Cardiac fibroblast (primary cell): ENCODE data around the gene ZNF830.

Experiments
- DNase-seq, 2 donors: peaks; one replicate each; pipeline versions ENCODE4 v3.0.0 to v3.0.0-alpha.2; 2010; ENCODE audit warnings: low read depth in 2 of 2
- H3K4me3 ChIP-seq, 2 donors: replicated peaks in 1 of 2; 1 replicate in 1 of 2; 2 replicates in 1 of 2; pipeline ENCODE4 v1.5.1; 2011; ENCODE audit warnings: low read depth in 2 of 2, low read length in 2 of 2, mild to moderate bottlenecking in 2 of 2, moderate library complexity in 1 of 2
- CTCF ChIP-seq: IDR thresholded peaks from one replicate; pipeline ENCODE4 v1.5.1; 2011; ENCODE audit warnings: low read depth, mild to moderate bottlenecking, low read length, inconsistent platforms

Gene ZNF830

GRCh38 chr17:34961093-34961911, at the start of gene ZNF830, which contains the start of gene CCT6B:
ZNF830 (plus strand) TSS chr17:34961540; CDS start chr17:34961567, 27 bp downstream.
CCT6B (minus strand) TSS chr17:34961460; CDS start chr17:34961393, 67 bp downstream.
- peak within 1 kb of the TSS; percentile 94 to 99 for H3K4me3 ChIP-seq
- TF ChIP-seq CTCF, result no peak
- peak; percentile 96 to 97 for DNase-seq

- TF ChIP-seq CTCF, result no peak
- no peak overlapping the region for H3K4me3 ChIP-seq
- DNase-seq, result no peak
Measured at GRCh38 chr17:34913001-34913400, 48.3 kb upstream of the ZNF830 start.

GRCh38 chr17:34916120-34916519, 45.2 kb upstream of the ZNF830 start:
- no peak for DNase-seq
- TF ChIP-seq CTCF, result no peak
- no peak overlapping the region for H3K4me3 ChIP-seq

GRCh38 chr17:34917381-34917780, 44.0 kb upstream of the ZNF830 start:
- H3K4me3 ChIP-seq, result no peak overlapping the region
- TF ChIP-seq CTCF, result no peak
- no peak for DNase-seq

- TF ChIP-seq CTCF, result no peak
Measured at GRCh38 chr17:34920676-34921075, 40.7 kb upstream of the ZNF830 start.

GRCh38 chr17:34926661-34927060, 34.7 kb upstream of the ZNF830 start:
- no peak for DNase-seq
- TF ChIP-seq CTCF, result no peak
- no peak overlapping the region for H3K4me3 ChIP-seq

More at GRCh38 chr17:34920676-34921075, 40.7 kb upstream of the ZNF830 start:
- H3K4me3 ChIP-seq, result no peak overlapping the region
- DNase-seq, result no peak
